DMS114 treated with DMSO at 0.1 percent for 48 hours (cell line): ENCODE measurements around the gene APOL6.

Experiments
- DNase-seq: peaks from one replicate; lab custom pipeline; 2025; ENCODE audit not compliant: unreplicated experiment; lab: John Stamatoyannopoulos, UW

The APOL6 gene

GRCh38 chr22:35648066-35649025, at the start of gene APOL6:
Gene APOL6 (plus strand): TSS chr22:35648446. CDS start chr22:35656426, 7,980 bp downstream.
- no peak for DNase-seq

GRCh38 chr22:35599364-35599763, 48.9 kb upstream of the APOL6 start:
- no peak for DNase-seq

GRCh38 chr22:35600476-35600875, 47.8 kb upstream of the APOL6 start:
- no peak for DNase-seq

GRCh38 chr22:35601013-35601580, 47.1 kb upstream of the APOL6 start:
- no peak for DNase-seq

GRCh38 chr22:35601743-35602615, 46.3 kb upstream of the APOL6 start:
- no peak for DNase-seq

- no peak for DNase-seq
Observed at GRCh38 chr22:35604621-35605368, 43.5 kb upstream of the APOL6 start.

GRCh38 chr22:35605369-35605680, 42.9 kb upstream of the APOL6 start:
- no peak for DNase-seq

GRCh38 chr22:35605851-35606481, 42.3 kb upstream of the APOL6 start:
- DNase-seq, result no peak

GRCh38 chr22:35606916-35607315, 41.3 kb upstream of the APOL6 start:
- DNase-seq, result no peak

GRCh38 chr22:35608088-35608487, 40.2 kb upstream of the APOL6 start:
- no peak for DNase-seq

- DNase-seq, result no peak
Observed at GRCh38 chr22:35609261-35609660, 39.0 kb upstream of the APOL6 start.

GRCh38 chr22:35609761-35610160, 38.5 kb upstream of the APOL6 start:
- no peak for DNase-seq

- DNase-seq, result no peak
Observed at GRCh38 chr22:35610741-35611140, 37.5 kb upstream of the APOL6 start.

GRCh38 chr22:35611200-35611890, 36.9 kb upstream of the APOL6 start:
- DNase-seq, result no peak

GRCh38 chr22:35611891-35612576, 36.2 kb upstream of the APOL6 start:
- DNase-seq, result no peak

GRCh38 chr22:35612903-35613302, 35.3 kb upstream of the APOL6 start:
- no peak for DNase-seq

- no peak for DNase-seq
Observed at GRCh38 chr22:35614404-35614803, 33.8 kb upstream of the APOL6 start.

- no peak for DNase-seq
Observed at GRCh38 chr22:35615156-35615555, 33.1 kb upstream of the APOL6 start.

GRCh38 chr22:35616043-35616442, 32.2 kb upstream of the APOL6 start:
- DNase-seq, result no peak
